ENCODE measurements around the gene RXRB.

RXRB gene

DNA sequence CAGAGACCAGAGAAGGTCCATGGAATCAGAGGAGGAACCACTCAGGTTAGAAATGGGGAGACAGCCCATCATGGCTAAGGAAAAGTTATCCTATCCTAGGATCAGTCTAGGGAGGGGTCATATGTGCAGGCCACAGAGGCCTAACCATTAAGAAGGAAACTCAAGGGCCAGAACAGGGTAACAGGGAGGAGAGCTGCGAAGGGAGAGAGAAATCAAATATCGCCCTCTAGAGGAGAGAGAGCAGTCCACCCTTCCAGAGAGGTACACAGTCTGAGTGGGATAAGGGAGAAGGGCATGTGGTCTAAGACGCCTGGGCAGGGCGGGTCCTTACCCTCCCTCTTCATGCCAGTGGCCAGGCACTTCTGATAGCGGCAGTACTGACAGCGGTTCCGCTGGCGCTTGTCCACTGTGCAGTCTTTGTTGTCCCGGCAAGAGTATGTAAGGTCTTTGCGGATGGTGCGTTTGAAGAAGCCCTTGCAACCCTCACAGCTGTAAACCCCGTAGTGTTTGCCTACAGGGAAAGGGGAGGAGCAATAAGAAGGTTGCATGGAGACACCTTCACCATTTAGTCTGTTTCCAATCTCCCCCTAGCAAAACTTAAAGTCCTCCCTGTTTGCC is 2.9 kb downstream of the RXRB start:
- no peak for DNase-seq (ENCODE audit: low read depth, low spot score)

DNA sequence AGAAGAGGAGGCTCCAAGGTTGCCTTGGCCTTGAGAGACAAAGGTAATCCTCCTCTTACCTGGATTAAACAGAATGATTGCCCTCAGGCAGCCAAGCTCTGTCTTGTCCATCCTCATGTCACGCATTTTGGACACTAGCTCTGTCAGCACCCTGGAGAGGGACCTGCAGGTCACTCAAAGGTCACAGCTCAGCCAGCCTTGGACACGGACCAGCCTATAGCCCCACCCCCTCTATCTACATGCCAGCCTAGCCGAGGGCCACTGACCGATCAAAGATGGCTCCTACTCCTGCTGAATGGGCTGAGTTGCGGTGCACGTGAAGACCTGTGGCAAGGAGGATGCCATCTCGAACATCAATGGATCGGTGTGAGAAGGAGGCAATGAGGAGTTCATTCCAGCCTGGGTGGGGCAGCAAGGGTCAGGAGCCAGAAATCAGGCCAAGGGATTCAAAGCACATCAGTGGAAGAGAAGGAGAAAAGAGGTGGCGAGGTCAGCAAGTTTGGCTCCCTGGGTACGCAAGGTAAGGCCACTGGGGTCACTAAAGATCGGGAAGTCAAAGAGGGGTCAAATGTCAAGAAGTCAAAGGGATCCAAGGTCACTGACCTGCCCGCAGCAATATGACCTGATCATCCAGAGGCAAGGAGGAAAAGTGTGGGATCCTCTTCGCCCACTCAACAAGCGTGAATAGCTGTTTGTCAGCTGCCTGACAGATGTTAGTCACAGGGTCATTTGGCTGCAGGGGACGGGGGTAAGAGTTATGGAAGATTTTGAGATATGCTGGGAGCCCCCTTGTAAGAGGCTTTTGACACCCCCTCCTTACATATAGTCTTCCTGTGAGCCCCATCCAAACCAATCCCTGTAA is 4.9 kb downstream of the RXRB start:
- DNase-seq (ENCODE audit: low read depth, low spot score): no peak

DNA sequence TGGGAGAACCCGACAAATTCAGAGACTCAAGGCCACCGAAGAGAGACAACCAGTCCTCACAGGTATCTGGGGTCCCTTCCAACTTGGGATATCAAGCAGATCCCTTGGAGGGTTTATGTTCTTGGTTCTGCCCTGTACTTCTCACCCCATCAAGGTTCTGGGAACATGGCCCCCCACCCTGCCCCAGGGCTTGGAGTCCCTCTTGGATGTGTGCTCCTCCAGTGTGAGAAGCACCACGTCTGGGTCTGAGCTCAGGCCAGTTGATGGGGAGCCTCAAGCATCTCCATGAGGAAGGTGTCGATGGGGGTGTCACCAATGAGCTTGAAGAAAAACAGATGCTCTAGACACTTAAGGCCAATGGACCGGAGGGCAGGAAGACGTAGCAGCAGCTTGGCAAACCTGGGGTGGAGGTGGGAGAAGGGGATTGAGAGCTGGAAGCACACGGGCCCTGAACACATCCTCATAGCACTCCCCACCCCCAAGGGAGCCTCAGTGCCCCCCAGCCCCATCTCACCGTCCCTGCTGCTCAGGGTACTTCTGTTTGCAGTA is 6.0 kb downstream of the RXRB start:
- no peak for DNase-seq (ENCODE audit: low read depth, low spot score)

DNA sequence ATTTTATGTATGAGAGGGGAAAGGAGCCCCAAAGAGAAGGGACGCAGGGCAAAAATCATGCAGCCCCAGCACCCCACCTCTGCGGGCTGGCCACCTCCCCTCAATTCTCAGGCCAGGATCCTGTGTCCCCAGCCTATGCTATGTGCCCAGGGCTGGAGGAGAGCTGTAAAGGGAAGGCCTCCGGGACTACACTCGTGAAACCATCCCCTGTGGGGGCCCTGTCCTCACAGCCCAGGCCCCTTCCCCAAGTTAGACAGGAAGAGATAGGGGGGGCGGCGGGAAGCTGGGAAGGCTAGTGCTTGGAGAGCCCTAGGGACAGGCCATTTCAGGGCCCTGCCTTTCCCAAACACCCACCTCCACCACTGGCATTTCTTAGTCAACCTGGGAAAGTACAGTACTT is 6.8 kb downstream of the RXRB start:
- no peak for DNase-seq (ENCODE audit: low read depth, low spot score)

DNA sequence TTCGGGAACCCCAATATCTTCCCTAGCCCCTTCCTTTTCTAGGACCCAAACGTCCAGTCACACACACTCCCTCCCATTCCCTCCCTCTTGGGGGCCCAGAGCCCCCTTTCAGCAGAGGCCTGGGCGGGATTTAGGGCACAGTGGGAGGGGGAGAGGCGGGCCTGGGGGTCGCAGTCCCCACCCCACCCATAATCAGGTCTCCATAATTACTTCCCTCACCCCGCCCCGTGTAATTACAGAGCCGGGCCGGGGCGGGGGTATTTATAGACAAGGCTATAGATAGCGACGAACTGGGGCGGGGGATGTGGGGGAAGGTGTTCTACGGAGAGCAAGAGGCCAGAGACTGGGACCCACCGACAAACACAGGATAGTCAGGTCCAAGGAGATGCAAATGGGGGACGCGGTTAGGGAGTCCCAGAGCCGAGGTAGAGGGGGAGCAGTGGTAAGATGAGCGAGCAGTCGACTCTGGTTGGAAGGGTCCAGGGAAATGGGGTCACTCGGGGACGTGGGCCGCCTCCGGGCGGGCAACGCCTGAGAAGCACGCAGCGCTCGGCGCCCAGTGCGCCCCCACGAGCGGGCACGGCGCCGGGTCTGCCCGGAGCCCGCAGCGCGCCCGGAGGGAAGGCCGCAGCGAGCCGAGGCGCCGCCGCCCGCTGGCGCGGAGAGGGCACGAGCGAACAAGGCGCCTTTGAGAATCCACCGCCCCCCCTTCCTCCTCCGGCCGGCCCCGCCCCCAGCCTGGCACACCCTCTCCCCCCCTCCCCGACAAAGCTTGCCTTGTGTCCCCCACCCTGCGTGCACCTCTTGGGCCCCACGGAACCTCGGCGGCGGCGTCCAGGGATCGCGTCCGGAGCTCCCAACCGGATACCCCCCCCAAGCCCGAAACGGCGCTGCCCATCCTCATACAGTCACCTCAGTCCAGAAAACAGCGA is 7.5 kb downstream of the RXRB start:
- no peak for DNase-seq (ENCODE audit: low read depth, low spot score)

DNA sequence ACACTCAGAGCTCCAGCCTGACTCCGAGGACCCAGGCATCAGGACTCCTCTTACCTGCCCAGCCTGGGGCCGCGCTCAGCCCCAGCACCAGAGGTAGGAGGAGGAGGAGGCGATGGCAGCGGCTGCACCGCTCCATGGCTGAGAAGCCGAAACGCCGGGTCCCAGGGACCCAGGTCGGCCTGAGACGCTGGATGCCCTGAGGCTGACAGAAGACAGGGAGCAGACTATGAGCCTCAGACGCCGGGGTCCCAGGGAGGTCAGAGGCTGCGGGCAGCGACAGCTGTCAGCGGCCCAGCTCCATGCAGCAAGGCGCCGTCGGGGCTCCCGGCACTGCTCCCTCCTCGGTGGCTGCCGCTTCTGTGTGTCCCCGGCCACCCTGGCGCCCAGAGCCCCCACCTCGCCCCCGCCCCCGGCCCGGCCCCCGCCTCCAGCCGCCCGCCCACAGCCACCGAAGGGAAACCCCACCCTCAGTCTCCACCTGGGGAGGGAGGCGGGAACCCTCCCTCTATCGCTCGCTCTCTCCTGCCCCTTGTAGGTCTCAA is 8.3 kb downstream of the RXRB start, which contains the start of gene COL11A2:
TSS of gene COL11A2 (minus strand) at position 363 of the 542 bp plus-strand sequence. CDS start at position 136, 227 bp downstream.
- DNase-seq (ENCODE audit: low read depth, low spot score): no peak

DNA sequence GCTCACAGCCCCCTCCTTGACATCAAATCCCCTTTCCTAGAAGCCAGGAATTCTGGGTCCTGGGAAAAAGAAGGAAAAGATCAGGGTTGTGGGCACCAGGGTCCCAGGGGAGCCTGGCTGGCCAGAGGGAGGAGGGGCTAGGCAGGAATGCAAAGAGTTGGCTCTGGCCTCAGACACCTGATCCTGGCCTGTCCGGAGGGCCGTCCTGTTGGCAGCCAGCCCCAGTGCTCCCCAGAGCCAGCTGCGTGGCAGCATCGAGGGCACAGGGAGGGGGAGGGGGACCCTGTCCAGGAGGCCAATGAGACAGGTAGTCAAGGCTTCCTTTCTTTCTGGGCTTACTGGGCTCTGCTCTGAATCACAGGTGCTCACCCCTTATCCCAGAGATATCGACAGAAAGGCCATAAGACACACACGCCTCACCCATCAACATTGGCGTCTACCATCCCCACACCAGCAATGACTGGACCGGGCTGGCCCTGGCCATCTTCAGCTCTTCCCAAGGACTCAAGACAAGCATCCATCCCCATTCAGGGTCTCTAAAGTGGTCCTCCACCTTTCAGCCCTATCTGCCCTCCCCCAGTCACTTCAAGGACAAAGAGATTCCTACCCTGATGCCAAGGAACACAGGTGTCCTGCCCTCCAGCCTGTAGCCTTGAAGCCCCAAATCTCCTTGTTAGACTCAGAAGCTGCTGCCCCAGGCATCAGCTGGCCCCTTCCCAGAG is 8.9 kb downstream of the RXRB start:
- no peak for DNase-seq (ENCODE audit: low read depth, low spot score)

DNA sequence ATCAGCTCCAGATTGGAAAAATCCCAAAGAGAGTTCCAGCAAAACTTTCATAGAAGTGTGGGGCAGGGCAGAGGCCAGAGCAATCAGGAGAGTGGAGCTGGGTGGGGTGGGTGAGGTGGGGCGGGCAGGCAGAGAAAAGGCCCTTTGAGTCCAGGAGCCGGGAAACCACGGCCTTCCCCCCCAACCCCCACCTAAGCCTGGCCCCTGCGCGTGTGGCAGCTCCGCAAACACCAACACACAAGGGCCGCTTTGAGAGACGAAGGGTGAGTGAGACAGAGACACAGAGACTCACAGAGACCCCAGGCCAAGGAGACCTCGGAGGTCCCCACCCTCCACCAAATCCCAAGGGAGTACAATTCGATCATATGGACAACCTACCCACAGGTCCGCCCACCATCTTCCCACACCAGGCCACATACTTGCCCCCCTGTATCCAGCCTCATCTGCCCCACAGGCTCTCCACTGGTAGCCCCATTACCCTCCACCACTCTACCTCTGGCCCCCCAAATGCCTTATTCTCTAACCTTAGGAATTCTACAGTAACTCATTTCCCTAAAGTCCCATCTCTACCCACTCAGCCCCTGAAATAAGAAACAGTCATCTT is 9.9 kb downstream of the RXRB start:
- DNase-seq (ENCODE audit: low read depth, low spot score): no peak

DNA sequence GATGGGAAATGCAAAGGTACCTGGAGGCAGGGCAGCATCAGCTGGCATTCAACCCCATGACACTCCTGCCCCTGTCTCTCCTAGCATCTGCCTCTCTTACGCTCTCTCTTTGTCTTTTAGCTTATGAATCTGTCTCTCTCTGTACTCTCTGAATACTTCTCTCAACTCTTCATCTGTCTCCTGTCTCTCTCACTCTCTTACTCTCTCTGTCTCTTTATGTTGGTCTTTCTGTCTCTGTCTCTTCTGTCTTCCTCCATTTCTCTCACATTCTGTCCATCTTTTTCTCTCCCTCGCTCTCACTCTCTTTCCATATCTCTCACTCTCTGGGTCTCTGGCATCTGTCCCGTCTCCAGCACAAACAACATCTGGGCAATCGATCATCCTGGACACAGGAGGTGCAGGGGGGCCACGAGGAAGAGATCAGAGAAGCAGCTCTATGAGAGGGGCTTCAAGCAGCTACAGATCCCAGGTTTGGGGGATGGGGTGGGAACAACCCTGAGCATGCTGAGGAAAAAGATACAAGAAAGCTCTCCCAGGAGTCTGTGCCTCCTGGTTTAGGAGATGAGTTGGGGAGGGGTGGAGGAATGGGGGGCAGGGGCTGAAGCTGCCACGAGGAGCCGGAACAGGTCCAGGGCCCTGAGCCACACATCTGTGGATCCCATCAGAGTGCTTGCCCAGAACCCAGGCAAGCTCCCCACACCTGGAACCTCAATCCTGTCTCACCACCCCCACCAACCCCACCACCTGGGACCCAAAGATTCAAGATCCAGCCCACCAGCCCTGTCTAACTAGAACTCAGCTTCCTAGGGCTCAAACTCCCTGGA is 10.6 kb downstream of the RXRB start:
- no peak for DNase-seq (ENCODE audit: low read depth, low spot score)

DNA sequence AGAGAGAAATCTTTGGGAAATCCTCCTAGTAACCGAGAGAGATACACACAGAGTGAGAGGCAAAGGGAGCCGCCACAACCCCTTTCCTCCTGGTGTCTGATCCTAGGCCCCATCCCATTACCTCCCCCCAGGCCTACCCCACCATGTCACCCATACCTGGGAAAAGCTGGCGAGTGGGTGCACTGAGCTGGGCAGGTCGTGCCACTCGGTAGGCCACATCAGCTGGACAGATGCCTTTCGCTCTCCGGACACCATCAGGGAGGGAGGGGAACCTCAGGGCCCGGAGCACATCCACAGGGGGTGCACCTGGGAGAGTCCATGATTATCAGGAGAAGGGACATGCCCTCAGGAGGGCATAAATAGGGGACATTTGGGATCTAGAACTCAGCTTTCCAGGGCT is 11.3 kb downstream of the RXRB start:
- DNase-seq (ENCODE audit: low read depth, low spot score): no peak

DNA sequence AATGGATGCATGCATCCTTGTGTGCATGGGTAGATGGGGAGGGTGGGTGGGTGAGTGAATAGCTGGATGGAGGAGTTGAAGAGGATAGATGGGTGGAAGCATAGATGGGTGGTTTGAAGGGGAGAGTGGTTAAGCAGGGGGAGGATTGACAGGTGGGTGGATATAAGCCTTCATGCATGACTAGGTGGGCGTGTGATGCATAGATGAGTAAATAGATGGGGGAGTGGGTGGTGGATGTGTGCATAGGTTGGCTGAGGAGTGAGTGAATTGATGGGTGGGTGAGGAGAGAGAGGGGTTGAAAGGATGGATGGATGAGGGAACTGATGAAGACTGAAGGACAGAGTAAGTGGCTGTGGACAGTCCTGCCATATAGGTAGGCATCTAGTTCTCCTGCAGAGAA is 12.7 kb downstream of the RXRB start:
- no peak for DNase-seq (ENCODE audit: low read depth, low spot score)

DNA sequence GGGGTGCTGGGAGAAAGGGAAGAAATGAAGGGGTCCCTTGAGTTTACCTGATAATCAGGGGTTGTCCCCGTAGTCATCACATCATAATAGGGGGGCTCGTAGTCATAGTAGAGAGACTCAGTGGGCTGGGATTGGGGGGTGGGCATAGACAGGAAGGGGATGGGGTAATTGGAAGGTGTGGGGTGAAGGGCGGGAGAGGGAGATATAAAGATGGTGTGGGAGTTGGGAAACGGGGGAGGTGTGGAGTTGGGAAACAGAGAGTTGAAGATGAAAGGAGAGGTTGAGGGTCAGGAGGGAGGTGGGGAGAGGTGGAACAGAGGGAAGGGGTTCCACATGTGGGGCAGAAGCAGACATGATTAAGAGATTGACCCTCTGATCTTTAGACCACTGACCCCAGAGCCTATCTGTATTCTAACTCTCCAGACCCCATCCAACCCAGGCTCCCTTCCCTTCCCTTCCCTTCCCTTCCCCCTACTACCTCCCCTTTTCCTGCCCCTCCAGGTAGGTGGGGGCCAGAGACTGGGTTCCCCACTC is 14.7 kb downstream of the RXRB start:
- DNase-seq (ENCODE audit: low read depth, low spot score): no peak

DNA sequence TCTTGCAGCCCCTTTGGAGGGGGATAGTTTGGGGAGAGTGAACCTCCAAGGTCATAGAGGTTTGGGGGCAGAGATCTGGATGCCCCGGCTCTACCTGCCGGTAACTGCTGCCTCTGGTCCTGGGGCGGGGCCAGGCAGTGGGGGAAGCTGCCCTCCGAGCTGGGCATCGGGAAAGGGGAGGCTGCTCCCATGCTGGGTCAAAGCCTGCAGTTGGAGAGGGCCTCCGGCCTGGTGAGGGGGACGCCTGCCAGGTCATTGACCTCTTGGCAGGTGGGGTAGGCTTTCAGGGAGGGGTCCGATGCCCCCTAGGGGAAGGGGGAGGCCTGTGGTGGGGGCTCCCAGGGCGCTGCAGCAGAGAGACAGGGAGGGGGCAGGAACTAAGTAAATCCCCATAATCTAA is 15.3 kb downstream of the RXRB start:
- DNase-seq (ENCODE audit: low read depth, low spot score): no peak

DNA sequence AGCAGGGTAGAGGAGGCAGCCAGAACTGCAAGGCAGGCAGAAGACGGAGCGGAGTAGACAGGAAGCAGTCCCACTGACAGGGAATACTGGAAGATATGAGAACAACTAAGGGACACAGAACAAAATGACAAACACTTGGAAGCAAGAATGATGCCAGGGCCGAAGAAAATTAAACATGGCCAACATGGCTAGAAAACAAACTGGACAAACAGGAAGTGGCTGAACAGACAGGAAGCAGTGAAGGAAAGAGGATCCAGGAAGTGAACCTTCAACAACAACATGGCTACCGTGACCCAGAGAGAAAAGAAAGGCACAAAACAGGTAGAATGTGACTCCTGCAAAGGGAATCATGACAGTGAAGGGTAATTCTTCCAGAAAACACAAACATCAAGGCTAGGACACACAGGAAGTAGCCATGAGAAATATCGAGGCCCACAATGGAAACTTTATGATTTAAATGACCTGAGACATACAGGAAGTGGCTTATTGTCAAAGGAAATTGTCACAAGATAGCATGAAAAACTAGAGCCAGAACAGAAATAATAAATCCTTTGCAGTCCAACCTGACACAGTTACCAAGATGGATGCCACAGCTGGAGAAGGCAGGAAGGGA is 17.3 kb downstream of the RXRB start:
- DNase-seq (ENCODE audit: low read depth, low spot score): no peak

DNA sequence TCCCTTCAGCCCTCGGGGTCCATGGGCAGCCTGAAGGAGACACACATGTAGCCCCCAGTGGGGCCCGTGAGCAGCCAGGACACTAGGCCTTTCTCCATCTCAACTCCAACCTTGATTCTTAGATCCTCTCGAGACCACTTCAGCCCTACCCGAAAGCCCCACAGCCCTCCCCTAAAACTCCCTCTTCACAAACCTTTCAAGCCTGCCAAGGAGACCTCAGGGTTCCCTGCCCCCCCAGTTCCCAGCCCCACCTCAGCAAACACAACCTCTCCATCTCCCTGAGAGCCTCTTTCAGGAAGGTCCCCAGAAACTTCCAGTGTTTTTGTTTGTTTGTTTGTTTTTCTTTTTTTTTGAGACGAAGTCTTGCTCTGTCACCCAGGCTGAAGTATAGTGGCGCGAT is 19.3 kb downstream of the RXRB start:
- DNase-seq (ENCODE audit: low read depth, low spot score): no peak

DNA sequence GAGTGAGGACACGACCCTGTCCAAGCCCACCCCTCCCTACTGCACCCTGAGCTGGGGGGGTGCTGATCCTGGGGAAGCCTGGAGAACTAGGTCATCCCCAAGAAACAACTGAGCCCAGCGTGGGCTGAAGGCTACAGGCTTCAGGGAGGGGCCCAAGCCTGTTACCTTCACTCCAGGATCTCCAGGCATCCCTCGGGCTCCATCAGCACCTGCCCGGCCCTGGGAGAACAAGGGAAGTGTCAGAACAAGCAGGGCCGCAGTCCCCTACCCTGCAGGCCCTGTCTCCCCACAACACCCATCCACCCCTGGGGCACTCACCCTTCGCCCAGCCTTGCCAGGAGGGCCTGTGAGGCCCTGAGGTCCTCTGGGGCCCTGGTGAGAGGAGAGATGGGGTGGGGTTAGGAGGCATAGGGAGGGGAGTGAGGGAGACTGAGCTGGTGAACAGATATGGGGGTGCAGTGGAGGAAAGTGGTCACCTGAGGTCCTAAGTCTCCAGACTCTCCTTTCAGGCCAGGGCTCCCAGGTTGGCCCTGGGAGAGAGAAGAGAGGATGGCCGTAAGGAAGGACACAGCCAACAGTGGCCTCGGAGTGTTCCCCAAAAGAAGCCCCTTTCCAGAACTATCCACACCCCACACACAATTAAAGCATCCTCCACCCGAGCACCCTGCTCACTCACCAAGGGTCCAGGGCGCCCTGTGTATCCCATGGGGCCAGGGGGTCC is 21.6 kb downstream of the RXRB start:
- no peak for DNase-seq (ENCODE audit: low read depth, low spot score)

DNA sequence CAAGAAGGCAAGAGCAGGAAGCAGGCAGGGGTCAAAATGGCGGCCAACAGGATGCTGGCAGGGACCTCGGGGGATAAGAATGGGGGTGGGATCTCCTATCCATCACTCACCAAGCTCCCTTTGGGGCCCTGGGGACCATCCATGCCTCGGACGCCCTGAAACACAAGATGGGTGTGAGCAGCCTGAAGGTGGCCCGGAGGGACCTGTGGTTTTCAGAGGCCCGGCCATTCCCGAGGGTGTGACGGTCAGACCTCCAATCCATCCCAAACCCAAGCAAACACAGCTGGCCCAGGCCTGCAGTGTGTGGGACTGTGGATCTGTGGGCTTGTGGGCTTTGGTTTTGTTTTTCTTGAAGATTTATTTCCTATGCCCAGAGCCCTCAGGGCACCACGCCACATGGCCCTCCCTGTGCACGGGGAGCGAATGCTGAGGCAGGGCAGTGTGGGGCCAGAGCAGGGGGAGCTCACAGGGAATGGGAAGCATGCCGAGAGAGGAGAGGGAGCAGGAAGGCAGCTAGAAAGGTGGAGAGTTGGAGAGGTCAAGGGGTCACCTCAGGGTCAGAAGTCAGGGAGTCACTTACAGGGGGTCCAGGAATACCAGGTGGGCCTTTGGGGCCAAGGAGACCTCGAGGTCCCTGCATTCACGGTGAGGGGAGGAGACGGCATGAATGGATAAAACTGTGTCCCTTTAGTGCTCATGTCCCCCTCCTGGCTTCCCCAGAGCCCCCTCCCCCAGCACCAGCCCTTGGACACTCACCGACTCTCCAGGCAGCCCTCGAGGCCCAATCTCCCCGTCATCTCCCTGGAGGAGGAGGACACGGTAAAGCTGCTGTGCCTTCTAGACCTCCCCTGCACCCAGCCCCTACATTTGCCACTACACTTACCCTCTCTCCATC is 22.7 kb downstream of the RXRB start:
- no peak for DNase-seq (ENCODE audit: low read depth, low spot score)
